Stimulated activated CD8-positive, alpha-beta memory T cell treated with anti-CD3 and anti-CD28 coated beads, Interleukin-15, amount 100 ng/mL, for 1 hour (primary cell): ENCODE measurements around the gene PLA2G12B.

ENCODE experiments used
- DNase-seq: peaks from one replicate; pipeline ENCODE4 v3.0.0-alpha.2; 2020; ENCODE audit warnings: low read depth

The PLA2G12B gene

DNA sequence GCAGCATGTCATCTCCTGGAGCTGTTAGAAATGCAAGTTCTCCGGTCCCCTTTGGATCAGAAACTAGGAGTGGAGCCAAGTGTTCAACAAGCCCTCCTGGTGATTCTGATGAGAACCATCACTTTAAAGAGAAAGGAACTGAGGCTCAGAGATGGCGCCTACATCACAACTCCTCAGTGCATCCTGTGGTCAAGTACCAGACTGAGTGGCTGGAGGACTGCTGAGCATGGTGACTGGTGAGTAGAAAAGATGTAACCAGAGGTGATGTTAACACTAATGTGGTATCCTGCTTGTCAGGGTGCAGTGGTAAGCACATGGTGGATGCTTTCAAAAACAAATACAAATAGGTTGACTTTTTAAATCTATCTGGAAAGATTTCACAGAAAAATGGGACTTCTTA, 64.5 kb downstream of the PLA2G12B start:
- no peak for DNase-seq

DNA sequence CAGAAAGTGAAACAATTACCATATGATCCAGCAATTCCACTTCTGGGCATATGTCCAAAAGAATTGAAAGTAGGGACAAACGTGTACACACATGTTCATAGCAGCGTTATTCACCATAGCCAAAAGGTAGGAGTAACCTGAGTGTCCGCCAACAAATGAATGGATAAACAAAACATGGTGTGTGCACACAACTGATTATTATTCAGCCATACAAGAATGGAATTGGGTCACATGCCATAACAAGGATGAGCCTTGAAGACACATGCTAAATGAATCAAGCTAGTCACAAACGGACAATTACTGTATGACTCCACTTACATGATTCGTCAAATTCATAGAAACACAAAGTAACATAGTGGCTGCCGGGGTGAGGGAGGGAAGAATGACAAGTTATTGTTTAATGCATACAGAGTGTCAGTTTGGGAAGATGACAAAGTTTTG, 65.2 kb downstream of the PLA2G12B start:
- no peak for DNase-seq

DNA sequence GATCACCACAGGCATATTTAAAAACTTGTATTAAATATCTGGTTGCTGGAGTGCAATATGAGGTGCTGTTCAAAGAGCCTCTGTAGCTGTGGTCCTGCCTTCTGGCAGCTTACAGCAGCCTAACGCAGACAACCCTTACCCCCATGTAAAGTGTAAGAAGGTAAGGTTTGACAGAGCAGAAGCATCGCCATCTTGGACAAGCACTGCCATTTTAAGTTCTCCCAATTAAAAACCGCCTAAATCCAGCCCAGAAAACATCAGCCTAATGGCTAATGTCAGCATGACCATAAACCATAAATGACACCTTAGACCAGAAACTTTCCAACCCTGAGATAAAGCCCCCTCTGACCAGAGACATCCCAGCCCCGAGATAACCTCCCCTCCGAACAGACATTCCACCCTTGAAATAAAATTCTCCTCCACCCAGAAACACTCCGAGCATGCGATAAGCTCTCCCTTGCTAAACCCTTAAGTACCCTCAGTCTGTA, 66.4 kb downstream of the PLA2G12B start:
- DNase-seq, result no peak

DNA sequence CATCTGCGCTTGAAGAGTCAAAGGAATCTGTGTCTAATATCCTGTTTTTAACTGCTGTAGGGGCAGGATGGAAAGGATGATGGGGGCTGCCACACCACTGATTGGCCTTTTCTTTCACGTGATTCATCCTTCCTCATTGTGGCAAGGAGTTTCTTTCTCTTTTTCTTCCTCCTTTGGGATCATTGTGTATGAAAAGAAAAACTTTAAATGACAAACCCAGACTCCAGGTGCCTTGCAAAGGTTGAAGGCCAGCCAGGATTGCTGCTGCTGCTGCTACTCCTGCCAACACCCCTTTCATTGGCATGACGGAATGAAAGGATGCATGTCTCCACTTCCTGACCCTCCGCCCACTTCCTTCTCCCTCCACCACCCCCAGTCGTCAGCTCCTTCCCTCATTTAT, 67.6 kb downstream of the PLA2G12B start:
- DNase-seq, result no peak

DNA sequence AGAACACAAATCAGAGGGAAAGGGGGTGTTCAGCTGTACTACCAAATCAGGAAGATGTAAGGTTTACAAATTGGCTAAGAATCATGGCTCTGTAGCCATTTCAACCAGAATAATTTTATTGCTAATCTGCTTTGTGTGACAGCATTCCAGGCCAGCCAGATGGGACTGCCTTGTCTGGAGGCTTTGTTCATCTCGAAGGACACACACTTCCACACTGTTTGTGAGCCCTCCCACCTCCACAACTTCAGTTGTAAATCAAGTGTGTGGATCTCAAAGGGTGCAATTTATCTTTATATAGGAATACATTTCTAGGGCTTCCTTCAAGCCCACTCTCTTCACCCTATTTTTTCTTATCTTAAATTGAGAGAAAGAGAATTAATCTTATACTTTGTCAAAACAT, 68.0 kb downstream of the PLA2G12B start:
- DNase-seq, result no peak

DNA sequence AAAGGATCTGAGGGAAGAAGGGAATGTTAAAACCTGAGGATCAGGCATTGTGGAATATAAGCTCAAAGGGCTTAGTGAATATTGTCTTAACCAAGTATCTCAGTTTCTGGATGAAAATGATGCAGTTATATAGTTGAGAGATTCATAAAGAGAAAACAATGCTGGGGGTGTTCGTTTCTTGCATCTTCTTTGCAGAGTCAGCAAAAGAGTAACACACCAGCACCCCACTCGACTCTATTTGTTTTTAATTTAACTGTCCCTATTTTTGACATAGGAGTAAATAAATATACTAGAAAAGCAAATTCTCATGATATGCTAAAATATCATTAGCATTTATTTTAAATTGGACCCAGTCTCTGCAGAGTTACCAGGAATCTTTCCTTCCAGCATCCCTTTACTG, 68.7 kb downstream of the PLA2G12B start:
- DNase-seq, result no peak
